ENCODE results near the gene ADSL.

- TF ChIP-seq EZH2phosphoT487 (IDR thresholded peaks at IDR 0.05; ENCODE audit: insufficient read depth, low read depth) (no peak), EZH2 (IDR thresholded peaks at IDR 0.05; ENCODE audit: insufficient read depth, poor library complexity, severe bottlenecking) (no peak)
These were observed 68.7 kb downstream of the ADSL start for GRCh38 chr22:40414838-40415505.

Measured in GM23248 (cell line).